PC-3 (cell line): ENCODE results near the gene WIZ. TPM values are rescaled to one million over a fixed set of nuclear protein-coding genes. Genes with fewer than 3 reads are reported as not detected.

Source experiments
- ATAC-seq: fragments of 200-7000 bp; cut with Tn5 transposase; 2 replicates; pipeline ENCODE4 v1.9.1; 2020; ENCODE audit warnings: mild to moderate bottlenecking, moderate library complexity
- BruUV-seq: library from RNA; stranded (reverse); fragments of 400-500 nt; replicated peaks from 2 replicates; lab custom pipeline; 2021; lab: Mats Ljungman, UMichigan
- CTCF ChIA-PET: fragments of 300-600 bp; sonication (Branson Sonifier 250); formaldehyde crosslinking; loops from one replicate; lab custom pipeline; 2022; ENCODE audit warnings: antibody characterized with exemption; lab: Charles Lee
- POLR2A ChIA-PET: fragments of 300-600 bp; sonication (Branson Sonifier 250); formaldehyde crosslinking; loops from one replicate; lab custom pipeline; 2022; ENCODE audit warnings: antibody characterized with exemption; ENCODE audit not compliant: unreplicated experiment; lab: Charles Lee
- DNase-seq: peaks from one replicate; pipeline ENCODE4 v3.0.0-alpha.2; 2015
- H2AFZ ChIP-seq: fragments of 300-600 bp; sonication (generic); 2 replicates; pipeline ENCODE4 v1.6.0; 2016; ENCODE audit warnings: antibody characterized with exemption, low read length
- H3F3A ChIP-seq: fragments of 300-600 bp; sonication (generic); one replicate; pipeline ENCODE4 v1.6.0; 2017; ENCODE audit warnings: antibody characterized with exemption, low read length, control low read depth, mild to moderate bottlenecking; ENCODE audit not compliant: unreplicated experiment
- H3K27ac ChIP-seq: fragments of 300-600 bp; sonication (generic); 2 replicates; pipeline ENCODE4 v1.5.1; 2016; ENCODE audit warnings: mild to moderate bottlenecking, low read length
- H3K27me3 ChIP-seq: fragments of 300-600 bp; sonication (generic); 2 replicates; pipeline ENCODE4 v1.6.1; 2016; ENCODE audit warnings: low read length, mixed read lengths
- H3K36me3 ChIP-seq: fragments of 300-600 bp; sonication (generic); 2 replicates; pipeline ENCODE4 v1.6.1; 2016; ENCODE audit warnings: low read depth, mixed run types, low read length, mixed read lengths
- H3K4me1 ChIP-seq: fragments of 300-600 bp; sonication (generic); 2 replicates; pipeline ENCODE4 v1.5.1; 2016; ENCODE audit warnings: low read length; ENCODE audit not compliant: insufficient read depth
- H3K4me2 ChIP-seq: fragments of 300-600 bp; sonication (generic); 2 replicates; pipeline ENCODE4 v1.6.0; 2016; ENCODE audit warnings: low read length
- H3K4me3 ChIP-seq: fragments of 300-600 bp; sonication (generic); 2 replicates; pipeline ENCODE4 v1.5.1; 2016; ENCODE audit warnings: mild to moderate bottlenecking, low read length, mixed read lengths
- H3K79me2 ChIP-seq: fragments of 300-600 bp; sonication (generic); 2 replicates; pipeline ENCODE4 v1.6.1; 2017; ENCODE audit warnings: low read length, mixed read lengths
- H3K9ac ChIP-seq: fragments of 300-600 bp; sonication (generic); 2 replicates; pipeline ENCODE4 v1.6.0; 2016; ENCODE audit warnings: mild to moderate bottlenecking, low read length
- H3K9me2 ChIP-seq: fragments of 300-600 bp; sonication (generic); replicated peaks from 2 replicates; pipeline ENCODE4 v1.6.1; 2016; ENCODE audit warnings: mixed run types, low read length, mixed read lengths
- H3K9me3 ChIP-seq: fragments of 300-600 bp; sonication (generic); 2 replicates; pipeline ENCODE4 v1.6.1; 2016; ENCODE audit warnings: low read length, mixed read lengths
- H4K20me1 ChIP-seq: fragments of 300-600 bp; sonication (generic); 2 replicates; pipeline ENCODE4 v1.6.1; 2016; ENCODE audit warnings: low read length, mixed read lengths
- CTCF ChIP-seq: fragments of 300-600 bp; sonication (generic); conservative IDR thresholded peaks from 2 replicates; pipeline ENCODE4 v1.5.1; 2017; ENCODE audit warnings: antibody characterized with exemption, low read depth, mild to moderate bottlenecking, low read length
- EZH2phosphoT487 ChIP-seq: fragments of 300-600 bp; sonication (generic); IDR thresholded peaks from 2 replicates; pipeline ENCODE4 v1.6.1; 2018; ENCODE audit warnings: mild to moderate bottlenecking, antibody characterized with exemption, low read length, borderline replicate concordance
- intact Hi-C: fragments of 100-400 bp; cut with micrococcal nuclease; formaldehyde crosslinking; loops from 2 replicates; pipeline ENCODE4 v1.9.0; 2023
- total RNA-seq: library from RNA; depleted of rRNA; stranded (reverse); fragments of >200 nt; gene quantifications from 2 replicates; pipeline ENCODE4 v1.2.3, GENCODE V29; 2014

The WIZ gene
- total RNA-seq, 1 experiment from 2014 or later: 35.1 TPM

GRCh38 chr19:15419413-15420025 is 30.2 kb downstream of the WIZ start:
- 0 out of 2 replicates have a peak overlapping the region, but pooled peaks have one; percentile 11 for H3K27ac ChIP-seq
- H3K4me3 ChIP-seq: peak overlapping the region; percentile 97

DNA sequence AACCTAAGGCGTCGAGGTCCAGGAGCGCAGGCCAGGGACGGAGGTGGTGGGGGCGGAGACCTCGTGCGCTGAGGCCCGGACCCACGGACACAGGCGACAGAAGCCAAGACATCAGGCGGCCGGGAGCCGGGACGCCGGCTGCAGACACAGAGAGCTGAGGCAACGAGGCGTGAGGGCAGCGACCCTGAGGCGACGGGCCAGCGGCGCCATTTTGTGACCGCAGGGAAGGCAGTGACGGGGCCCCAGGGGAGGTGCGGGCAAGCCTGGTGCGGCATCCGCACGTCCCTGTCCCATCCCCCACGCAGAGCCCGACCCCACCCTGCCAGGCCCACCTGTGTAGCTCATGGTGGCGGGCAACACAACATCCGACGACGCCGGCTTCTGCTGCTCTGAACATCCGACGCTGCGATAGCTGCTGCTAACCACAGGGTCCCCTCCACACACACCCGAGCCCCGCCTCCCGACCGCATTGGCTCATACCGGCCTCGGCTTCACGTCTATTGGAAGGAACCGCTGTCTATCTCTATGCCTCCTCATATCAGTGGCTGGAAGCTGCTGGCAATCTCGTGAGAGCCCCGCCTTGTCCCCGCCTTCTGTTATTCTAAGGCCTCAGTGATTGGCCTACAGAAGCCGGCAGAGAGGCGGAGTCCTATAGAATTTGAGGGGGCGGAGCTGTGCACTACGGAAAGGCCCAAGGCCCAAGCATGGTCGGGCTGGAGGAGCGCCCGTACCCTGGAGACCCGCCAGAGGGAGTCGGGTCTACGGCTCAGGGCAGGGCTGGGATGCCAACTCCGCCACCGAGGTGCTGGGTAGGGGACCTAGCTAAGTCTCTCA is 31.0 kb downstream of the WIZ start, which contains the start of gene AKAP8L:
Gene AKAP8L (minus strand): TSS at position 410 of the 834 bp plus-strand sequence. CDS start 65 bp downstream, at position 345.
- H3K4me3 ChIP-seq: peak within 1 kb of the TSS; percentile 97
- H3K9ac ChIP-seq: peak within 1 kb of the TSS; percentile 92
- peak within 1 kb of the TSS; percentile 45 for H3K27ac ChIP-seq
- peak within 1 kb of the TSS; percentile 54 for H2AFZ ChIP-seq
- ATAC-seq: peak; percentile 92
- TF ChIP-seq EZH2phosphoT487 (no peak), CTCF (peak; percentile 64)
- no peaks in the 10 kb centered on the region for H3F3A ChIP-seq
- intact Hi-C loops: loop anchor here (1.0 to 10.0 kb wide), 3 partner anchors 39 to 154 kb away; partner anchors contain the start of gene AKAP8
- POLR2A ChIA-PET: interaction anchor here (0.6 to 1.5 kb wide), 5 partner anchors 9 to 147 kb away, joined by 4 to 23 read pairs (median 5); partner anchors contain the start of gene AKAP8
- H3K4me2 ChIP-seq: peak within 1 kb of the TSS; percentile 97
- H3K9me2 ChIP-seq: no peaks in the 10 kb centered on the region
- BruUV-seq: no TSS peak
- peaks cover 23% of the 10 kb centered on the region for H3K4me1 ChIP-seq
- no peaks in the 10 kb centered on the region for H3K9me3 ChIP-seq
- DNase-seq: peak; percentile 99
- H3K79me2 ChIP-seq: peaks cover 49% of the 10 kb centered on the region
- CTCF ChIA-PET: interaction anchor here (1.8 kb wide), 1 partner anchor 137 kb away, joined by 15 read pairs; no protein-coding TSS in a partner anchor
- H3K36me3 ChIP-seq: peaks cover 26% of the 10 kb centered on the region
- no peaks in the 10 kb centered on the region for H3K27me3 ChIP-seq
- peaks cover 24% of the 10 kb centered on the region for H4K20me1 ChIP-seq

More at GRCh38 chr19:15419413-15420025, 30.2 kb downstream of the WIZ start:
- DNase-seq (peak; percentile 43), ATAC-seq (peak; percentile 21)
- Histone ChIP-seq H3K9me2 (no peaks in the 10 kb centered on the region), H4K20me1 (peaks cover 24% of the 10 kb centered on the region), H2AFZ (peak overlapping the region; percentile 49; the same call in 1 of the 2 replicates), H3K4me1 (peaks cover 23% of the 10 kb centered on the region), H3K79me2 (peaks cover 42% of the 10 kb centered on the region), H3F3A (no peaks in the 10 kb centered on the region), H3K9ac (peak overlapping the region; percentile 33; the same call in 1 of the 2 replicates), H3K9me3 (no peaks in the 10 kb centered on the region), H3K27me3 (no peaks in the 10 kb centered on the region), H3K4me2 (peak overlapping the region; percentile 89), H3K36me3 (peaks cover 33% of the 10 kb centered on the region)
- intact Hi-C loops: loop anchor here (1.0 to 10.0 kb wide), 3 partner anchors 40 to 155 kb away; partner anchors contain the start of gene AKAP8
- TF ChIP-seq CTCF (peak; percentile 16; the same call in 1 of the 2 replicates), EZH2phosphoT487 (no peak)
- POLR2A ChIA-PET: interaction anchor here (0.6 to 1.5 kb wide), 6 partner anchors 9 to 281 kb away, joined by 3 to 23 read pairs (median 5); partner anchors contain the start of gene AKAP8
- CTCF ChIA-PET: interaction anchor here (1.8 kb wide), 1 partner anchor 136 kb away, joined by 15 read pairs; no protein-coding TSS in a partner anchor
- no TSS peak for BruUV-seq
